ENCODE measurements around the gene NAA38.

DNA sequence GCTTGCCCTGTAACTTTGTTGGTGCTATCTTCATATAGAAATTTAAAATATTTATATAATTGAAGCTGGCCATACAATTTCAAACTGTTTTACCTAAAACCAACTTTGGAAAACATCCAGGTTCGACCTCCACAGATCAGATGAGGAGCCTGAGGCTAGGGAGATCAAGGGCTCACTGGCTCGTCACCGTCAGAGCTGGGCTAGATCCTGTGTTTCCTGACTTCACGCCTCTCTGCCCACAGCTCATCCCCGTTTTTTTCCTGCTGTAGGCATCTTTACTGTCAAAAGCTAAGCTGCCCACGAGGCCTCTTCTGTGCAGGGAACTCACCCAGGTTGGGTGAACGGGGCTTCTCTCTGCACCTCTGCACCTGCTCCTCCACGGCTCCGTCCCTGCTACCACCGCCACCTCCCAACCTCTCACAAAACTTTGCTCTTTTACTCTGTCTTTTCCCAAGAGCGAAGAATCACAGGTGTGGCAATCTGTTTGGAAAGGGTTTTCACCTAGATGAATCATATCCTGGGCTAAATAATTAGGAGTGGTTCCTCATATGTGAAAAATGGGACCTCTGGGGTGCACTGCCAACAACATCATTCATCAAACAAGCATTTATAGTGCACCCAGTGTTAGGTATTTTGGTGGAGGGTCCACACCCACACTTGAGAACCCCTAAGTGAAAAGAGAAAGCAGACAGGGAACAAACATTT lies 48.1 kb downstream of the NAA38 start:
- TF ChIP-seq, protein P1, sequence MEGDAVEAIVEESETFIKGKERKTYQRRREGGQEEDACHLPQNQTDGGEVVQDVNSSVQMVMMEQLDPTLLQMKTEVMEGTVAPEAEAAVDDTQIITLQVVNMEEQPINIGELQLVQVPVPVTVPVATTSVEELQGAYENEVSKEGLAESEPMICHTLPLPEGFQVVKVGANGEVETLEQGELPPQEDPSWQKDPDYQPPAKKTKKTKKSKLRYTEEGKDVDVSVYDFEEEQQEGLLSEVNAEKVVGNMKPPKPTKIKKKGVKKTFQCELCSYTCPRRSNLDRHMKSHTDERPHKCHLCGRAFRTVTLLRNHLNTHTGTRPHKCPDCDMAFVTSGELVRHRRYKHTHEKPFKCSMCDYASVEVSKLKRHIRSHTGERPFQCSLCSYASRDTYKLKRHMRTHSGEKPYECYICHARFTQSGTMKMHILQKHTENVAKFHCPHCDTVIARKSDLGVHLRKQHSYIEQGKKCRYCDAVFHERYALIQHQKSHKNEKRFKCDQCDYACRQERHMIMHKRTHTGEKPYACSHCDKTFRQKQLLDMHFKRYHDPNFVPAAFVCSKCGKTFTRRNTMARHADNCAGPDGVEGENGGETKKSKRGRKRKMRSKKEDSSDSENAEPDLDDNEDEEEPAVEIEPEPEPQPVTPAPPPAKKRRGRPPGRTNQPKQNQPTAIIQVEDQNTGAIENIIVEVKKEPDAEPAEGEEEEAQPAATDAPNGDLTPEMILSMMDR (conservative IDR thresholded peaks at IDR 0.05), result no peak
- no peak for TF ChIP-seq ZFX (IDR thresholded peaks at IDR 0.05)
